Liver (tissue), 9 donors: ENCODE measurements around the gene EMX2. TPM values are rescaled to one million over a fixed set of nuclear protein-coding genes. Genes with fewer than 3 reads are reported as not detected.

ENCODE experiments used
- DNase-seq: peaks from one replicate; pipeline ENCODE4 v3.0.0-alpha.2; 2017; ENCODE audit warnings: low spot score
- H3K27ac ChIP-seq, 2 donors: one replicate each; pipeline ENCODE4 v1.7.0; 2013; ENCODE audit warnings: inconsistent platforms in 2 of 2, low read length in 2 of 2, control low read depth in 1 of 2, low read depth in 1 of 2, mild to moderate bottlenecking in 1 of 2
- H3K27me3 ChIP-seq, 4 donors: one replicate each; pipeline versions ENCODE4 v1.6.1 to v1.7.0; 2013; ENCODE audit warnings: low read length in 3 of 4, inconsistent platforms in 1 of 4, mild to moderate bottlenecking in 1 of 4, moderate library complexity in 1 of 4; ENCODE audit not compliant: control insufficient read depth in 4 of 4, insufficient read depth in 4 of 4
- H3K36me3 ChIP-seq, 4 donors: one replicate each; pipeline versions ENCODE4 v1.6.1 to v1.7.0; 2013; ENCODE audit warnings: low read length in 3 of 4, mild to moderate bottlenecking in 3 of 4, low read depth in 1 of 4, moderate library complexity in 1 of 4; ENCODE audit not compliant: control insufficient read depth in 4 of 4, insufficient read depth in 3 of 4
- H3K4me1 ChIP-seq, 4 donors: one replicate each; pipeline versions ENCODE4 v1.6.1 to v1.7.0; 2013; ENCODE audit warnings: low read length in 3 of 4, mild to moderate bottlenecking in 3 of 4, moderate library complexity in 1 of 4; ENCODE audit not compliant: control insufficient read depth in 4 of 4, insufficient read depth in 4 of 4
- H3K4me3 ChIP-seq, 3 donors: one replicate each; pipeline versions ENCODE4 v1.6.1 to v1.7.0; 2013; ENCODE audit warnings: low read length in 3 of 3, control low read depth in 1 of 3, low read depth in 1 of 3, mild to moderate bottlenecking in 1 of 3
- H3K9ac ChIP-seq, 2 donors: one replicate each; pipeline ENCODE4 v1.7.0; 2013; ENCODE audit warnings: low read length in 2 of 2, mild to moderate bottlenecking in 2 of 2, moderate library complexity in 2 of 2, control low read depth in 1 of 2, low read depth in 1 of 2
- H3K9me3 ChIP-seq, 4 donors: one replicate each; pipeline versions ENCODE4 v1.6.1 to v1.7.0; 2013; ENCODE audit warnings: low read length in 3 of 4; ENCODE audit not compliant: control insufficient read depth in 4 of 4
- ATF3 ChIP-seq: IDR thresholded peaks from 2 replicates; pipeline ENCODE4 v1.6.1; 2016; ENCODE audit warnings: antibody characterized with exemption
- CTCF ChIP-seq: fragments of 150-350 bp; IDR thresholded peaks from 2 replicates; pipeline ENCODE4 v1.5.1; 2017; ENCODE audit warnings: improper control_type of control experiment, low read depth, low read length; ENCODE audit not compliant: missing input control
- EGR1 ChIP-seq, 2 donors: IDR thresholded peaks; 2 replicates each; pipeline ENCODE4 v1.6.1; 2016 to 2018; ENCODE audit warnings: antibody characterized with exemption in 2 of 2, low read depth in 2 of 2
- FOXA1 ChIP-seq: IDR thresholded peaks from 2 replicates; pipeline ENCODE4 v1.6.1; 2016; ENCODE audit warnings: antibody characterized with exemption
- FOXA2 ChIP-seq: IDR thresholded peaks from 2 replicates; pipeline ENCODE4 v1.6.1; 2016; ENCODE audit warnings: antibody characterized with exemption
- GABPA ChIP-seq, 2 donors: IDR thresholded peaks in 1 of 2; conservative IDR thresholded peaks in 1 of 2; 2 replicates each; pipeline ENCODE4 v1.6.1; 2016; ENCODE audit warnings: antibody characterized with exemption in 2 of 2, mild to moderate bottlenecking in 1 of 2, moderate library complexity in 1 of 2
- HNF4A ChIP-seq, 2 donors: conservative IDR thresholded peaks; 2 replicates each; pipeline ENCODE4 v1.6.1; 2016; ENCODE audit warnings: antibody characterized with exemption in 2 of 2, mild to moderate bottlenecking in 2 of 2
- HNF4G ChIP-seq: IDR thresholded peaks from 2 replicates; pipeline ENCODE4 v1.6.1; 2016; ENCODE audit warnings: antibody characterized with exemption
- JUND ChIP-seq, 2 donors: IDR thresholded peaks; 2 replicates each; pipeline ENCODE4 v1.6.1; 2016; ENCODE audit warnings: antibody characterized with exemption in 2 of 2
- MAX ChIP-seq: IDR thresholded peaks from 2 replicates; pipeline ENCODE4 v1.6.1; 2016; ENCODE audit warnings: antibody characterized with exemption
- NR2F2 ChIP-seq: IDR thresholded peaks from 2 replicates; pipeline ENCODE4 v1.6.1; 2016; ENCODE audit warnings: antibody characterized with exemption
- RAD21 ChIP-seq, 2 donors: IDR thresholded peaks; 2 replicates each; pipeline ENCODE4 v1.6.1; 2016; ENCODE audit warnings: antibody characterized with exemption in 2 of 2, mild to moderate bottlenecking in 2 of 2
- REST ChIP-seq: IDR thresholded peaks from 2 replicates; pipeline ENCODE4 v1.6.1; 2016; ENCODE audit warnings: antibody characterized with exemption, mild to moderate bottlenecking
- RXRA ChIP-seq, 2 donors: IDR thresholded peaks; 2 replicates each; pipeline ENCODE4 v1.6.1; 2017 to 2018; ENCODE audit warnings: antibody characterized with exemption in 2 of 2, mild to moderate bottlenecking in 1 of 2
- SP1 ChIP-seq: IDR thresholded peaks from 2 replicates; pipeline ENCODE4 v1.6.1; 2018; ENCODE audit warnings: antibody characterized with exemption, mild to moderate bottlenecking
- TAF1 ChIP-seq: conservative IDR thresholded peaks from 2 replicates; pipeline ENCODE4 v1.6.1; 2016; ENCODE audit warnings: antibody characterized with exemption, mild to moderate bottlenecking
- YY1 ChIP-seq: IDR thresholded peaks from 2 replicates; pipeline ENCODE4 v1.6.1; 2016; ENCODE audit warnings: antibody characterized with exemption, mild to moderate bottlenecking
- WGBS: extraction: QIAGEN DNeasy Blood & Tissue Kit; methylation state at CpG from one replicate; pipeline ENCODE4 v1.1.7; 2013; 5-methylcytosine and 5-hydroxymethylcytosine counted together
- polyA plus RNA-seq, 2 donors: library from polyadenylated mRNA; stranded (reverse) in 1 of 2; unstranded in 1 of 2; fragments of 200-250 nt in 1 of 2; fragments of >200 nt in 1 of 2; fragmentation: Nextera tagmentation in 1 of 2; extraction: Ambion mirVana in 1 of 2; gene quantifications; one replicate each; pipeline versions ENCODE4 v1.2.1 to v1.2.3, GENCODE V29; 2013 to 2015
- total RNA-seq, 2 donors: library from RNA; depleted of rRNA; stranded (reverse); fragments of >200 nt; gene quantifications; one replicate each; pipeline ENCODE4 v1.2.3, GENCODE V29; 2014
- TF ChIP-seq, protein P1 (sequence below): IDR thresholded peaks from 2 replicates; pipeline ENCODE4 v1.6.1; 2016; ENCODE audit warnings: antibody characterized with exemption
- donor health status: healthy.
- donor health status: healthy.
- donor health status: healthy.
- donor health status: healthy.
- donor health status: healthy.

EMX2 gene
- total and polyA plus RNA-seq, 4 donors = not detected

DNA sequence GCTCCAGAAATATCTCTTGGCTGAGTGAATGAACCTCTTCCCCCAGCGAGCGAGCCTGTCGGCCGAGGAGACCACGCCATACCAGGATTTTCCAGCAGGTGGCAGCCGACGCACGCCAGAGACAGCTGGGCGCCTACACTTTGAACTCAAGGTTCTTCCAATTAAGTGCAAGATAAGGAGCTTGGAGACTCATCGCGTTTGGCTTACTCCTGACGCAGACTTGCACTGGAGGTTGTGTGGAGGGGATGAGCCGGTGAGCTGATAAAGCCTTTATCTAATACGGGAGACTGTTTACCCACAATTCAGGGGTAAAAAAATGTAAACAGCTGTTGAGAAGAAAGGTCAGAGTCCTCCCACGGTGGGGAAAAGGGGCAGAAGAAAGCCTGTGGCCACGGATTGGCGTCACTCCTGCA, 45.9 kb upstream of the EMX2 start:
- Histone ChIP-seq H3K4me1 (peaks cover 0 to 5% (median 3%) of the 10 kb centered on the region in 4 donors), H3K9ac (no peak overlapping the region), H3K27ac (no peak overlapping the region), H3K9me3 (no peaks in the 10 kb centered on the region), H3K4me3 (no peak overlapping the region), H3K27me3 (peaks cover 0 to 5% (median 0%) of the 10 kb centered on the region in 4 donors), H3K36me3 (no peaks in the 10 kb centered on the region)
- 4% methylated on average over 17 of the region's 17 CpGs for WGBS
- TF ChIP-seq EGR1 (IDR thresholded peaks at IDR 0.05; ENCODE audit: low read depth in 2 of 2) (no peak), GABPA (IDR thresholded peaks at IDR 0.05 in 1 of 2, conservative IDR thresholded peaks at IDR 0.05 in 1 of 2) (no peak), HNF4G (no peak), JUND (IDR thresholded peaks at IDR 0.05) (no peak), HNF4A (conservative IDR thresholded peaks at IDR 0.05) (peak; percentile 50 to 72), NR2F2 (peak; percentile 28), TAF1 (no peak), FOXA2 (no peak), RXRA (IDR thresholded peaks at IDR 0.05) (no peak), RAD21 (IDR thresholded peaks at IDR 0.05) (peak; percentile 97 to 98), CTCF (peak; percentile 96)
- TF ChIP-seq, protein P1, sequence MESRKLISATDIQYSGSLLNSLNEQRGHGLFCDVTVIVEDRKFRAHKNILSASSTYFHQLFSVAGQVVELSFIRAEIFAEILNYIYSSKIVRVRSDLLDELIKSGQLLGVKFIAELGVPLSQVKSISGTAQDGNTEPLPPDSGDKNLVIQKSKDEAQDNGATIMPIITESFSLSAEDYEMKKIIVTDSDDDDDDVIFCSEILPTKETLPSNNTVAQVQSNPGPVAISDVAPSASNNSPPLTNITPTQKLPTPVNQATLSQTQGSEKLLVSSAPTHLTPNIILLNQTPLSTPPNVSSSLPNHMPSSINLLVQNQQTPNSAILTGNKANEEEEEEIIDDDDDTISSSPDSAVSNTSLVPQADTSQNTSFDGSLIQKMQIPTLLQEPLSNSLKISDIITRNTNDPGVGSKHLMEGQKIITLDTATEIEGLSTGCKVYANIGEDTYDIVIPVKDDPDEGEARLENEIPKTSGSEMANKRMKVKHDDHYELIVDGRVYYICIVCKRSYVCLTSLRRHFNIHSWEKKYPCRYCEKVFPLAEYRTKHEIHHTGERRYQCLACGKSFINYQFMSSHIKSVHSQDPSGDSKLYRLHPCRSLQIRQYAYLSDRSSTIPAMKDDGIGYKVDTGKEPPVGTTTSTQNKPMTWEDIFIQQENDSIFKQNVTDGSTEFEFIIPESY = no peak
- peak; percentile 84 for DNase-seq

GRCh38 chr10:117497736-117498135, 44.8 kb upstream of the EMX2 start:
- DNase-seq = no peak
- Histone ChIP-seq H3K4me1 (peaks cover 0 to 5% (median 3%) of the 10 kb centered on the region in 4 donors), H3K36me3 (no peaks in the 10 kb centered on the region), H3K9ac (no peak overlapping the region), H3K27ac (no peak overlapping the region), H3K4me3 (no peak overlapping the region), H3K27me3 (no peaks in the 10 kb centered on the region), H3K9me3 (no peaks in the 10 kb centered on the region)
- TF ChIP-seq FOXA1 (no peak), SP1 (no peak), MAX (no peak), RXRA (IDR thresholded peaks at IDR 0.05) (no peak), TAF1 (no peak), HNF4A (conservative IDR thresholded peaks at IDR 0.05) (no peak), FOXA2 (no peak), HNF4G (no peak), REST (no peak), JUND (IDR thresholded peaks at IDR 0.05) (no peak), NR2F2 (no peak), EGR1 (IDR thresholded peaks at IDR 0.05; ENCODE audit: low read depth in 2 of 2) (no peak), YY1 (no peak), ATF3 (no peak), RAD21 (IDR thresholded peaks at IDR 0.05) (no peak), GABPA (IDR thresholded peaks at IDR 0.05 in 1 of 2, conservative IDR thresholded peaks at IDR 0.05 in 1 of 2) (no peak)
- 70% methylated on average over 6 of the region's 6 CpGs for WGBS
